Measurements from ENCODE around the gene FAM3D. TPM values are rescaled to one million over a fixed set of nuclear protein-coding genes. Genes with fewer than 3 reads are reported as not detected.

Gene FAM3D
- total and polyA plus RNA-seq, 10 of the 15 experiments (the other 5 are each of a cell fraction or from before 2014, with no cell fraction given) = 0.04 to 0.07 TPM; not detected in 8

DNA sequence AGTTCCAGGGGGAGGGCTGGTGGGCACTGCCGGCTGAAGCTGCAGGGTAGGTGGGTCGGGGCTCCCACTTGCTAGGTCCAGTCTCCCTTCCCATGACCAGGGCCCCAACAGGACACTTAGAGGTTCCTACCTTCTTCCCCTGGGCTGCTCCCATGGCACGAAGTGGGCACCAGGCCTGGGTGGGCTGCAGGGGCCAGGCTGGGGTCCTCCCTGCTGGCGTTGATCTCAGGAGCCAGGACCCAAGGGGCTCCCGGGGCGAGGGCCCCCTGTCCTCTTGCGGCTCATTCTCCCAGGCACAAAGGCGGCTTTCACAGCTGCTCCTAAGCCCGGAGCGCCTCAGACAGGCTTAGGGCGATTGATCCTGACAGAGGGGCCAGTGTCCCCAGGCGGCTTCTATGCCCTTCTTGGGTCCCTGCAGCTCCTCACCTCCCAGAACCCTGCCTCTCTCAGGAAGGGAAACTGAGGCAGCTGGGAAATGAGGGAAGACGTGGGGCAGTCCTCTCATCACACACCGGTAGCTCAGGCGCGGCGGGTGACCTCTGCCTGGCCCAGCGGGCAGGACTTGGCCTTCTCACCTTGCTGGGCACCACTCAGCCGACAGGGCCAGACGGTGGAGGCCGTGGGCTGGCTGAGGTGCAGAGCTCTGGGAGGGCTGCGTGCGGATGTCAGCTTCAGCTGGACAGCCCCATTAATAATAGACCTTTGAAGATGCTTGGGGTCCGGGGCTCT, 39.6 kb downstream of the FAM3D start:
- 50% methylated on average over 23 of the region's 24 CpGs for WGBS (ENCODE audit: insufficient coverage, insufficient replicate concordance, low lambda C conversion rate, missing lambda C conversion rate)
- intact Hi-C loops (cut with micrococcal nuclease; ENCODE audit: unreplicated experiment) = no loop called here

DNA sequence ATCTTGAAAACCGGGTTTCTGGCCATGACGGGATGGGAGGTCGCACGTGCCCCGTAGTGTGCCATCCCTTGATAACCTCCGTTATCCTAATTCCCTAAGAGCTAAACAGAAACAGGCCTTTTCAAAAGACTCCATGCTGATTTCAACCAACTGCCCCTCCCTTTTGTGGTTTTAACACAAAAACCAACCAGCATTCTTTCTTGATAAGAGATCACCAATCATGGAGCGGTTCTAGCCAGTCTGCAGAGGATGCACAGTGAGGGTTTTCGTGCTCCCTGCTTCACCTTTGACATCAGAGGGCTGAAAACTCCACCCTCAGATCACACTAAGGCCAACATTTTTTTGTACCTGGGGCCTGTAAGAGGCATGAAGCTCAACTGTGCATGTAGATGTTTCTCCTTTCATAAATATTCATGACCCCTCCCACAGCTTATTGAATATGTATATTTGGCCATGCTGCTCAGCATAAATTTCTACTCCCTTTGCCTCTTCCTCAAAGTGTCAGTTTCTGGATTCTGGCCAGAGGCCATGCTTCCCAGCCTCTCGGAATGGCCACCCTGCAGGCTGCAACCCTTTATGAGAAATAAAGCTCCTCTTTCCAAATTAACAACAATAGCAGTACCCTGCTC, 41.3 kb downstream of the FAM3D start:
- Histone ChIP-seq H3K4me3 (no peak overlapping the region), H4K20me1 (ENCODE audit: control insufficient read depth, insufficient read depth) (no peaks in the 10 kb centered on the region; the same call in 1 of the 2 replicates), H3K4me1 (ENCODE audit: control insufficient read depth, insufficient read depth, low read length) (no peaks in the 10 kb centered on the region), H3K9ac (ENCODE audit: control insufficient read depth, insufficient read depth, low read length) (no peak overlapping the region), H3K36me3 (ENCODE audit: control insufficient read depth in 2 of 2, insufficient read depth in 2 of 2, low read length in 1 of 2) (no peaks in the 10 kb centered on the region), H2AFZ (ENCODE audit: control insufficient read depth, low read depth, low read length) (no peak overlapping the region), H3K27ac (ENCODE audit: control insufficient read depth, insufficient read depth) (no peak overlapping the region), H3K4me2 (ENCODE audit: control insufficient read depth, insufficient read depth) (no peak overlapping the region), H3K9me3 (replicated peaks; ENCODE audit: control insufficient read depth, insufficient read depth, low read length) (no peaks in the 10 kb centered on the region), H3K79me2 (ENCODE audit: control insufficient read depth, insufficient read depth, low read length) (no peaks in the 10 kb centered on the region), H3K27me3 (replicated peaks in 1 of 2; ENCODE audit: control insufficient read depth in 2 of 2, insufficient read depth in 2 of 2, low read length in 1 of 2) (peaks cover 1 to 3% of the 10 kb centered on the region in 2 experiments; a peak in 2 of 4 replicates)
- SMC1A ChIA-PET (ENCODE audit: uncharacterized antibody, unreplicated experiment) = interaction anchor here (2.3 kb wide), 1 partner anchor 56 kb away, joined by 7 read pairs; no protein-coding TSS in a partner anchor
- intact Hi-C loops (cut with micrococcal nuclease; ENCODE audit: unreplicated experiment) (no loop called here), in situ Hi-C loops (cut with MboI) (loop anchor here (5.0 to 10.0 kb wide), 3 partner anchors 53 to 441 kb away; partner anchors contain the start of genes HTD2 and RPP14)
- CTCF ChIA-PET = interaction anchor here (0.7 to 9.6 kb wide), 4 partner anchors 10 to 319 kb away, joined by 3 to 243 read pairs (median 4); partner anchors contain the start of genes HTD2 and RPP14
- TF ChIP-seq STAT3 (IDR thresholded peaks at IDR 0.05; ENCODE audit: low read depth, low read length) (no peak), RAD51 (IDR thresholded peaks at IDR 0.05) (no peak), HCFC1 (IDR thresholded peaks at IDR 0.05; ENCODE audit: low read length) (no peak), TCF3 (IDR thresholded peaks at IDR 0.05; ENCODE audit: borderline replicate concordance, insufficient read depth, low read depth, low read length) (no peak), PAX8 (IDR thresholded peaks at IDR 0.05) (no peak), RCOR1 (conservative IDR thresholded peaks at IDR 0.05; ENCODE audit: low read depth, low read length) (no peak), NR2C2 (IDR thresholded peaks at IDR 0.05; ENCODE audit: borderline replicate concordance, control insufficient read depth, insufficient read length, low read depth) (no peak), ZNF384 (IDR thresholded peaks at IDR 0.05; ENCODE audit: borderline replicate concordance, low read depth, low read length) (no peak), YBX1 (IDR thresholded peaks at IDR 0.05) (no peak)
- POLR2A ChIA-PET = interaction anchor here (1.6 kb wide), 1 partner anchor 9 kb away, joined by 3 read pairs; no protein-coding TSS in a partner anchor
- WGBS (ENCODE audit: insufficient coverage, insufficient replicate concordance, low lambda C conversion rate, missing lambda C conversion rate) = 16% methylated on average over 9 of the region's 9 CpGs
- no peak for FAIRE-seq
- no peak for DNase-seq (ENCODE audit: low read depth, low spot score)
- ATAC-seq = no peak
- no TSS peak for BruUV-seq (replicated peaks)
- RAD21 ChIA-PET (ENCODE audit: unreplicated experiment) = interaction anchor here (8.6 kb wide), 1 partner anchor 57 kb away, joined by 100 read pairs; no protein-coding TSS in a partner anchor

More for the DNA sequence above, 39.6 kb downstream of the FAM3D start:
- ATAC-seq (no peak), DNase-seq (ENCODE audit: low read depth, low spot score) (no peak), FAIRE-seq (no peak)
- BruUV-seq (replicated peaks) = no TSS peak
- ChIA-PET RAD21 (ENCODE audit: unreplicated experiment) (interaction anchor here (8.6 kb wide), 1 partner anchor 59 kb away, joined by 100 read pairs; no protein-coding TSS in a partner anchor), SMC1A (ENCODE audit: uncharacterized antibody, unreplicated experiment) (interaction anchor here (0.7 to 1.0 kb wide), 4 partner anchors 19 to 494 kb away, joined by 3 read pairs; no protein-coding TSS in a partner anchor), POLR2A (no interaction called here), CTCF (interaction anchor here (0.6 to 9.6 kb wide), 4 partner anchors 11 to 281 kb away, joined by 3 to 243 read pairs (median 4); no protein-coding TSS in a partner anchor)
- H3K9me3 ChIP-seq (replicated peaks; ENCODE audit: control insufficient read depth, insufficient read depth, low read length) = no peaks in the 10 kb centered on the region
- no peak for TF ChIP-seq HCFC1 (IDR thresholded peaks at IDR 0.05; ENCODE audit: low read length)
- H3K27ac ChIP-seq (ENCODE audit: control insufficient read depth, insufficient read depth) = no peak overlapping the region
- in situ Hi-C loops (cut with MboI) = loop anchor here (5.0 to 10.0 kb wide), 3 partner anchors 55 to 442 kb away; partner anchors contain the start of genes HTD2 and RPP14
- H3K4me3 ChIP-seq = no peak overlapping the region
- H3K4me2 ChIP-seq (ENCODE audit: control insufficient read depth, insufficient read depth) = no peak overlapping the region
- no peaks in the 10 kb centered on the region for H3K4me1 ChIP-seq (ENCODE audit: control insufficient read depth, insufficient read depth, low read length)
- H2AFZ ChIP-seq (ENCODE audit: control insufficient read depth, low read depth, low read length) = no peak overlapping the region
- H3K27me3 ChIP-seq (replicated peaks in 1 of 2; ENCODE audit: control insufficient read depth in 2 of 2, insufficient read depth in 2 of 2, low read length in 1 of 2) = peaks cover 3% of the 10 kb centered on the region in 2 experiments; a peak in 2 of 4 replicates
- H4K20me1 ChIP-seq (ENCODE audit: control insufficient read depth, insufficient read depth) = no peaks in the 10 kb centered on the region; the same call in 1 of the 2 replicates
- H3K36me3 ChIP-seq (ENCODE audit: control insufficient read depth in 2 of 2, insufficient read depth in 2 of 2, low read length in 1 of 2) = no peaks in the 10 kb centered on the region
- H3K9ac ChIP-seq (ENCODE audit: control insufficient read depth, insufficient read depth, low read length) = no peak overlapping the region
- H3K79me2 ChIP-seq (ENCODE audit: control insufficient read depth, insufficient read depth, low read length) = no peaks in the 10 kb centered on the region
